PC-3 (cell line): ENCODE results near the gene QSER1.

Experiments used
- CTCF ChIP-seq: fragments of 300-600 bp; sonication (generic); conservative IDR thresholded peaks from 2 replicates; pipeline ENCODE4 v1.5.1; 2017; ENCODE audit warnings: antibody characterized with exemption, low read depth, mild to moderate bottlenecking, low read length
- EZH2phosphoT487 ChIP-seq: fragments of 300-600 bp; sonication (generic); IDR thresholded peaks from 2 replicates; pipeline ENCODE4 v1.6.1; 2018; ENCODE audit warnings: mild to moderate bottlenecking, antibody characterized with exemption, low read length, borderline replicate concordance

GRCh38 chr11:32893093-32893342 is 407 bp downstream of the QSER1 start:
- TF ChIP-seq CTCF: no peak
- no peak for TF ChIP-seq EZH2phosphoT487
